Measurements from ENCODE around the gene HMCN1.
A peak's percentile ranks its signal among the peaks of the same experiment; 100 is the strongest.

Gene HMCN1

GRCh38 chr1:185733818-185734735, at the start of gene HMCN1:
Gene HMCN1, plus strand, starts transcription at chr1:185734391. Its CDS starts 389 bp downstream, at chr1:185734780.
- DNase-seq (ENCODE audit: low read depth): peak; percentile 35

GRCh38 chr1:185686821-185687778, 47.1 kb upstream of the HMCN1 start:
- DNase-seq (ENCODE audit: low read depth): no peak

- DNase-seq (ENCODE audit: low read depth): no peak
These were observed 43.7 kb upstream of the HMCN1 start for GRCh38 chr1:185690527-185690926.

GRCh38 chr1:185693654-185694053, 40.5 kb upstream of the HMCN1 start:
- DNase-seq (ENCODE audit: low read depth): no peak

GRCh38 chr1:185694081-185694480, 40.1 kb upstream of the HMCN1 start:
- no peak for DNase-seq (ENCODE audit: low read depth)

- DNase-seq (ENCODE audit: low read depth): no peak
These were observed 38.9 kb upstream of the HMCN1 start for GRCh38 chr1:185695299-185695698.

GRCh38 chr1:185696422-185697150, 37.6 kb upstream of the HMCN1 start:
- DNase-seq (ENCODE audit: low read depth): no peak

- no peak for DNase-seq (ENCODE audit: low read depth)
These were observed 34.3 kb upstream of the HMCN1 start for GRCh38 chr1:185699874-185700273.

GRCh38 chr1:185701650-185702049, 32.5 kb upstream of the HMCN1 start:
- no peak for DNase-seq (ENCODE audit: low read depth)

- DNase-seq (ENCODE audit: low read depth): no peak
These were observed 30.0 kb upstream of the HMCN1 start for GRCh38 chr1:185704181-185704580.

GRCh38 chr1:185716095-185716494, 18.1 kb upstream of the HMCN1 start:
- DNase-seq (ENCODE audit: low read depth): no peak

GRCh38 chr1:185719021-185719420, 15.2 kb upstream of the HMCN1 start:
- peak; percentile 82 for DNase-seq (ENCODE audit: low read depth)

- DNase-seq (ENCODE audit: low read depth): no peak
These were observed 13.4 kb upstream of the HMCN1 start for GRCh38 chr1:185720633-185721272.

- no peak for DNase-seq (ENCODE audit: low read depth)
These were observed 12.6 kb upstream of the HMCN1 start for GRCh38 chr1:185721553-185721952.

- DNase-seq (ENCODE audit: low read depth): no peak
These were observed 12.1 kb upstream of the HMCN1 start for GRCh38 chr1:185722098-185722497.

- no peak for DNase-seq (ENCODE audit: low read depth)
These were observed 6.5 kb upstream of the HMCN1 start for GRCh38 chr1:185727726-185728125.

GRCh38 chr1:185731446-185731845, 2.7 kb upstream of the HMCN1 start:
- DNase-seq (ENCODE audit: low read depth): no peak

GRCh38 chr1:185732951-185733350, 1.2 kb upstream of the HMCN1 start:
- DNase-seq (ENCODE audit: low read depth): no peak

GRCh38 chr1:185734929-185735700, 924 bp downstream of the HMCN1 start:
- DNase-seq (ENCODE audit: low read depth): no peak

- DNase-seq (ENCODE audit: low read depth): no peak
These were observed 1.5 kb downstream of the HMCN1 start for GRCh38 chr1:185735701-185736064.

- no peak for DNase-seq (ENCODE audit: low read depth)
These were observed 5.8 kb downstream of the HMCN1 start for GRCh38 chr1:185739967-185740366.
